ENCODE measurements around the gene EEF1A2. TPM values are rescaled to one million over a fixed set of nuclear protein-coding genes. Genes with fewer than 3 reads are reported as not detected.

EEF1A2 gene
- polyA plus RNA-seq, 4 donors = 0.97 to 2.5 (median 2.0) TPM

DNA sequence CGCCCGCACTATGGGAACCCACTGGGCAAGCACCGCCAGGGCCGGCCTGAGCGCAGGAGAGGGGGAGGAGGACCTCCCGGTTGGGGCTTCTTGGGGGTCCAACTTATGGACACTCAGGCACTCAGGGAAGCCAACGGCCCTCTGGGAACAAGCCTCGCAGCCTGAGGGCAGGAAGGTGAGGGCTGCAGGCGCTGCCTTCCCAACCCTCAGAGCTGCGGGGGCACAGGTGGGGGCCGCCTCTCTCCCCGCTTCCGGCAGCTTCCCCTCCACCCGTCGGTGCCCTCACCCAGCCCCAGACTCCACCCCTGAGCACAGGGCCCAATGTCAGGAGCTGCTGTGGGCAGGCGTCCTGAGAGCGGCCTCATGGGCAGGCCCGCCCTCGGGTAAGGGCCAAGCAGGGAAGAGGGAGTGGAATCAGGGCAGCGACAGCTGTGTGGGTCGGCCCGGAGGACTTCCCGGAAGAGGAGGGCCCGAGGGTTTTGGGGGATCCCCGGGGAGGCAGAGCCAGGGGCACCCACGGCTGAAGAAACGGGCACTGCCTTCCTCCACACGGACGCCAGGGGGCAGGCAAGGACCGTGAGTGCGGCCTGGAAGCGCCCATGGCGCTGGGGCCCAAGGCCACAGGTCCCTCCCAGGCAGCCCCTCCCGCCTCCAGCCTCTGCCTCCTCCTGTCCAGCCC lies 38.8 kb upstream of the EEF1A2 start:
- DNase-seq (ENCODE audit: low read depth in 4 of 4, low spot score in 3 of 4) = peak in 2 of 4 donors; percentile 67 to 69

DNA sequence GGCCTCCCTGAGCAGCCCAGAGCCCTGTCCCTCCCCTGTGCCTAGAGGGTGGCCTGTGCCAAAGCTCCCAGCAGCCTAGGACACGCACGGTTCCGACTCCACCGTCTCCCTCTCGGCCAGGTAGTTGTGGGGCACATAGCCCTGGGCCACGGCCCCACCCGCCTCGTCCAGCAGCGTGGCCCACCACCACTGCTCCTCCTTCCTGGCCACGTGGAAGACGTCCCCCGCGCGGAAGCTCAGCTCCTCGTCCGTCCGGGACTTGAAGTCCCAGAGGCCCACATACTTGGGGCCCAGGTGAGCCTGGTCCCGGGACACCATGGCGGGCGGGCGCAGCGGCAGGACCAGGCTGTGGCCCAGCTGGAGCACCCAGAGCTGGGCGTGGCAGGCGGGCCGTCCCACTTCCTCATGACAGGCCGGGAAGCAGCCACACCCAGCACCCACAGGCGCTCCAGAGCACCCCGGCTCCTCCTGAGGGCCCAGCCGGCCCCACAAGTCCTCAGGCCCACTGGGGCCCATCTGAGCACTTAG lies 38.2 kb upstream of the EEF1A2 start, which contains the start of gene PTK6:
Gene PTK6, minus strand, starts transcription at position 380 of the 528 bp plus-strand sequence. Its CDS starts 62 bp downstream, at position 318.
- no peak for DNase-seq (ENCODE audit: low read depth in 4 of 4, low spot score in 3 of 4)

- DNase-seq (ENCODE audit: low read depth in 4 of 4, low spot score in 3 of 4) = no peak
These were observed 37.5 kb upstream of the EEF1A2 start for GRCh38 chr20:63536241-63536977.

DNA sequence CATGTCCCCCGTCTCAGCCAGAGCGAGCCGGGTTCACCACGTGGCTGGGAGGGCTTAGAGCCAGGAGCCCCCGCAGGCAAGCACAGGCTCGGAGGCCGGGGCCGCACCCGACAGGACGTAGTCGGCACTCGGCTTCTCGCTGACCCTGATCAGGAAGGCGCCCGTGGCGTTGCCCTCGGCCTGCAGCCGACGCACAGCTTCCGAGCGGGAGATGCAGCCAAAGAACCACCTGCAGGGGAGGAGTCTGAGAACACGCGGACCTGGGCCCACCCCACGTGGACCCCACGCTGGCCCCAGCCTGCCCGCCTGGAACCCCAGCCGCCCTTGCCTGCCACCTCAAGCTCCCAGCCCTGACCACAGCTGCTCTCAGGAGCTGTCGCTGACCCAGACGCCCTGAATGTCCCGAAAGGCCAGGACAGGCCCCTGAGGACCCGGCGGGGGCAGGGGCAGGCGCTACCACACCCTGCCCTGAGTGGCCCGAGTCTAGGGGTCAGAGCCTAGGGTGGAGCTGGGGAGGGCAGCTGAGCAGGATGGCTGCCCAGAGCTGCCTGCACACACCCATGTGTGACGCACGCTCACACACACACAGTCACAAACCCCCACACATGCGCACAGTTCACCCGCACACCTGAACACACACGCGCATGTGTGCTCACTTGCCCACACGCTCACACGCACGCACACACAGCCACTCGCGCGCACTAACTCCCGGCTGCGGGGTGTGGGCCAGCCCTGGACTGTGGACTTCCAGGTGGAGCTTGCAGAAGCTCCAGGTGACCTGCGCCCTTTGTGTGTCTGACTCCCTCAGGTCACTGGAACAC lies 36.2 kb upstream of the EEF1A2 start:
- DNase-seq (ENCODE audit: low read depth in 4 of 4, low spot score in 3 of 4) = no peak

- no peak for DNase-seq (ENCODE audit: low read depth in 4 of 4, low spot score in 3 of 4)
These were observed 35.5 kb upstream of the EEF1A2 start for GRCh38 chr20:63534427-63534830.

- no peak for DNase-seq (ENCODE audit: low read depth in 4 of 4, low spot score in 3 of 4)
These were observed 35.0 kb upstream of the EEF1A2 start for GRCh38 chr20:63533871-63534393.

- no peak for DNase-seq (ENCODE audit: low read depth in 4 of 4, low spot score in 3 of 4)
These were observed 34.5 kb upstream of the EEF1A2 start for GRCh38 chr20:63533388-63533787.

DNA sequence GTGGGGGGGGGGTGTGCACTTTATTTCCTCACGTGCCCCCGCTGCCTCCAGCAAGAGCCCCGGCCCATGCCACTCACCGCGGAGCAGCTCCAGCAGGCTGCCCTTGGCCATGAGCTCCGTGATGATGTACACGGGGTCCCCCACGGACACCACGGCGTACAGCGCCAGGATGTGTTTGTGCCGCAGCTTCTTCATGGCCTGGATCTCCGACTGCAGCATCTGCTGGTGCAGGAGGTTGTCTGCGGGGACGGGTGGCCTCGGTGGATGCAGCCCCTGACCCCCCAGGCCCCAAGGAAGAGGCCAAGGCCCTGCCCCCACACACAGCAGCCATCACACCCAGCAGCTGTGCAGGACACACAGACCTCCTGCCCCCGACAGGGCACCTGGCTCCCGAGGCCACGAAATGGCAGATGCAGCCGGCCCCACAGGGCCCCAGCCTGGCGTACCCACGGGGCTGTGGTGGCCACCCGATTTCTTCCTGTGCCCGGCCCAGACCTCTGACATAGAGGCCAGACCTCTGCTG lies 33.6 kb upstream of the EEF1A2 start:
- DNase-seq (ENCODE audit: low read depth in 4 of 4, low spot score in 3 of 4) = no peak

GRCh38 chr20:63531686-63532448 lies 33.0 kb upstream of the EEF1A2 start:
- no peak for DNase-seq (ENCODE audit: low read depth in 4 of 4, low spot score in 3 of 4)

DNA sequence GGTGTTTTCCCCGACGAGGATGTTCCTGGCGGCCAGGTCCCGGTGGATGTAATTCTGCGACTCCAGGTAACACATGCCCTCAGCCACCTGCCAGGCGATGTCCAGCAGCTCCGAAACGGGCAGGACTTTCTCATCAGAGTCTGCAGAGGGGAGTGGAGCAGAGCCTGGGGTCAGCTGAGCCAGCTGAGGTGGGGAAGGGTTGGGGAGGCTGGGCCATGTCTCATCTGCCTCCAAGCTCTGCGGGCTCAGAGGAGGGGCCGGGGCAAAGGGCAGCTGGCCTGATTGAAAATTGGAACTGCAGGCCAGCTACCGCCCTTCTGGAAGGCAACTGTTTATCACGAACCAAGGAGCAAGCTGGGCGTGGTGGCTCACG lies 31.9 kb upstream of the EEF1A2 start:
- DNase-seq (ENCODE audit: low read depth in 4 of 4, low spot score in 3 of 4) = no peak

- DNase-seq (ENCODE audit: low read depth in 4 of 4, low spot score in 3 of 4) = no peak
These were observed 31.2 kb upstream of the EEF1A2 start for GRCh38 chr20:63529861-63530787.

DNA sequence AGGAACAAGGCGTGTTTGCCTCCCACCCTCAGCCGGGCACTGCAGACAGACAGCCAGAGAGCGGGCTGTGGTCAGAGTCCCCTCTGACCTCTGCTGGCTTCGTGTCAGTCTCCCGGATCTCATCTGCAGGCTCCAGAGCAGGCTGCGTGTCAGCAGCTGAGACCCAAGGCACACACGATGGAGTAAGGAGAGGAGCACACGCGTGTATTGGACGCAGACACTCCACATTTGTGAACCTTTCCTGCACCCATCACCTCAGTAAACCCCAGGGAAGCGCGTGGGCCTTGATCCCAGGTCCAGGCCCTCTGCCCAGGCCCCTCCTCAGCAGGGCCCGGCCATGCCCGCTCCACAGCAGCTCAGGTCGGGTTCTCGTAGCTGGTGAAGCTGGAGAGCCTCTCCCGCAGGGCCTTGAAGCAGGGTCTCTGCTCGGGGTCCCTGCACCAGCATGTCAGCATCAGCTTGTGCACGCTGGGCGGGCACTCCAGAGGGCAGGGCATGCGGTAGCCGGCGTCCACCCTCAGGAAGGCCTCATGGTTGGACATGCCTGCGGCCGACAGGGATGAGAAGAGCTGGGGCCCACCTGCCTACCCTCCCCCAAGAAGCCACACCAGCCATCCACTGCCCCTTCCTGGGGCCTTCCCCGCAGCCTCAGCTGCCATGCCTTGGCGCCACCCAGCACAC lies 30.4 kb upstream of the EEF1A2 start:
- no peak for DNase-seq (ENCODE audit: low read depth in 4 of 4, low spot score in 3 of 4)

DNA sequence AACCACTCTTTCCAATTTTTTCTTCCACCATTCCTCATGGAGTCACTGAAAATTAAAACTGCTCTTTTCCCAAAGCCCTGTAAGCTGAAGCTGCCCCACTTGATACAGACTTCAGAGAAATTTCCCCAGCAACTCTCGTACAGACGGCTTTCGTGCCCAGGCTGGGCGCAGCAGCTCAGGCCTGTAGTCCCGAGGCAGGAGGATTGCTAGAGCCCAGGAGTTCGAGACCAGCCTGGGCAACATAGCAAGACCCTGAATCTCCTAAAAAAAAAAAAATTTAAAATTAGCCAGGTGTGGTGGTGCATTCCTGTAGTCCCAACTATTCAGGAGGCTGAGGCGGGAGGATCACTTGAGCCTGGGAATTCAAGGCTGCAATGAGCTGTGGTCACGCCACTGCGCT lies 28.3 kb upstream of the EEF1A2 start:
- DNase-seq (ENCODE audit: low read depth in 4 of 4, low spot score in 3 of 4) = no peak

GRCh38 chr20:63525971-63526370 lies 27.1 kb upstream of the EEF1A2 start:
- no peak for DNase-seq (ENCODE audit: low read depth in 4 of 4, low spot score in 3 of 4)

DNA sequence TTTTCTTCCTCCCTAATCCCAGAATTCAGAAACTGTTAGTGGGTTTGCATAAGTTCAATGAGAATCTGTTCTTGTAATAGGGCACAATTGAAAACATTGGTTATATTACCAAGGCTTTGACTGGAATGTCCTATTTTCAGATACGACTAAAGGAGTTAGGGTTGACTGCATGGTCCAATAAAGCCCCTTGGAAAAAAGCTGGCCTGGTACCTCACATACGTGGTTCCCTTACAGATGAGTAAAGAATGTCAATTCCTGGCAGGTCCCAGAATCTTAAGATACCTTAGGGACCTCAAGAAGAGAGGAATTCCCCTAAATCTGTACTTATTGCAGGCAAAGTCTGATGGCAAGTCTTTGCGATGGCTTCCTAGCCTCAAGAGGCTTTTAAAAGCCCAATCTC lies 26.3 kb upstream of the EEF1A2 start:
- DNase-seq (ENCODE audit: low read depth in 4 of 4, low spot score in 3 of 4) = no peak

GRCh38 chr20:63522981-63523611 lies 24.2 kb upstream of the EEF1A2 start:
- no peak for DNase-seq (ENCODE audit: low read depth in 4 of 4, low spot score in 3 of 4)

- DNase-seq (ENCODE audit: low read depth in 4 of 4, low spot score in 3 of 4) = no peak
These were observed 23.4 kb upstream of the EEF1A2 start for GRCh38 chr20:63522091-63522868.

Data from left renal pelvis (tissue), 4 donors.